PC-9 (cell line): Measurements from ENCODE around the gene SH3GL3.

ENCODE experiments used
- EZH2 ChIP-seq: fragments of 200-600 bp; sonication (generic); IDR thresholded peaks from 2 replicates; pipeline ENCODE4 v1.8.0; 2017; ENCODE audit warnings: antibody characterized with exemption, low read depth
- TF ChIP-seq, protein P1 (sequence below): fragments of 200-600 bp; sonication (generic); conservative IDR thresholded peaks from 2 replicates; pipeline ENCODE4 v1.6.1; 2017; ENCODE audit warnings: mixed run types, antibody characterized with exemption, mild to moderate bottlenecking, moderate library complexity

DNA sequence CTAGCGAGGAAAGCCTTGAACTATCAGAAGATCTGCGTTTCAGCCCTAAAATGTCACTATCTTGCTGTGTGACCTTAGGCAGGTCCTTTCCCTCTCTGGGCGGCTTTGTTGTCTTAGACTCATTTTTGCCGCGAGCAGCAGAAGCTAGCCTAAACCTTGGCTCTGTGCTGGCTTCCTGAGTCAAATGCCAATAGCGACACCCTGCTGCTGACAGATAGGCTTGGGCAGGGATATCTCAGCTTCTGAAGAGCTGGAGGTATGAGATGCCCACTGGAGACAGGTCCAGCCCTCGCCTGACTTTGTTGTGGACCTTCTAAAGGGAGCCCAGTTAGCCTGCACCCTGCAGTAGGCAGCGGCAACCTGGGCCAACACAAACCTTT is 208.1 kb downstream of the SH3GL3 start:
- TF ChIP-seq, protein P1, sequence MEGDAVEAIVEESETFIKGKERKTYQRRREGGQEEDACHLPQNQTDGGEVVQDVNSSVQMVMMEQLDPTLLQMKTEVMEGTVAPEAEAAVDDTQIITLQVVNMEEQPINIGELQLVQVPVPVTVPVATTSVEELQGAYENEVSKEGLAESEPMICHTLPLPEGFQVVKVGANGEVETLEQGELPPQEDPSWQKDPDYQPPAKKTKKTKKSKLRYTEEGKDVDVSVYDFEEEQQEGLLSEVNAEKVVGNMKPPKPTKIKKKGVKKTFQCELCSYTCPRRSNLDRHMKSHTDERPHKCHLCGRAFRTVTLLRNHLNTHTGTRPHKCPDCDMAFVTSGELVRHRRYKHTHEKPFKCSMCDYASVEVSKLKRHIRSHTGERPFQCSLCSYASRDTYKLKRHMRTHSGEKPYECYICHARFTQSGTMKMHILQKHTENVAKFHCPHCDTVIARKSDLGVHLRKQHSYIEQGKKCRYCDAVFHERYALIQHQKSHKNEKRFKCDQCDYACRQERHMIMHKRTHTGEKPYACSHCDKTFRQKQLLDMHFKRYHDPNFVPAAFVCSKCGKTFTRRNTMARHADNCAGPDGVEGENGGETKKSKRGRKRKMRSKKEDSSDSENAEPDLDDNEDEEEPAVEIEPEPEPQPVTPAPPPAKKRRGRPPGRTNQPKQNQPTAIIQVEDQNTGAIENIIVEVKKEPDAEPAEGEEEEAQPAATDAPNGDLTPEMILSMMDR: no peak
- no peak for TF ChIP-seq EZH2
